Suppressor macrophage (primary cell): ENCODE data around the gene VPS45.
"Not testable (repeated sequence)": the region's sequence is repeated elsewhere in the genome, so short reads cannot be mapped to it uniquely, and the experiment has no call there.

Source experiments
- DNase-seq, 4 experiments: peaks; one replicate each; pipeline ENCODE4 v3.0.0-alpha.2; 2020 to 2022
- total RNA-seq, 17 experiments: gene quantifications; one replicate each; lab custom pipeline; 2026; ENCODE audit warnings: mixed read lengths in 6 of 17, inconsistent platforms in 3 of 17; lab: John Stamatoyannopoulos, UW

VPS45 gene, protein sequence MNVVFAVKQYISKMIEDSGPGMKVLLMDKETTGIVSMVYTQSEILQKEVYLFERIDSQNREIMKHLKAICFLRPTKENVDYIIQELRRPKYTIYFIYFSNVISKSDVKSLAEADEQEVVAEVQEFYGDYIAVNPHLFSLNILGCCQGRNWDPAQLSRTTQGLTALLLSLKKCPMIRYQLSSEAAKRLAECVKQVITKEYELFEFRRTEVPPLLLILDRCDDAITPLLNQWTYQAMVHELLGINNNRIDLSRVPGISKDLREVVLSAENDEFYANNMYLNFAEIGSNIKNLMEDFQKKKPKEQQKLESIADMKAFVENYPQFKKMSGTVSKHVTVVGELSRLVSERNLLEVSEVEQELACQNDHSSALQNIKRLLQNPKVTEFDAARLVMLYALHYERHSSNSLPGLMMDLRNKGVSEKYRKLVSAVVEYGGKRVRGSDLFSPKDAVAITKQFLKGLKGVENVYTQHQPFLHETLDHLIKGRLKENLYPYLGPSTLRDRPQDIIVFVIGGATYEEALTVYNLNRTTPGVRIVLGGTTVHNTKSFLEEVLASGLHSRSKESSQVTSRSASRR
- total RNA-seq = 12.3 to 62.5 (median 38.8) reads per million in 17 experiments

DNA sequence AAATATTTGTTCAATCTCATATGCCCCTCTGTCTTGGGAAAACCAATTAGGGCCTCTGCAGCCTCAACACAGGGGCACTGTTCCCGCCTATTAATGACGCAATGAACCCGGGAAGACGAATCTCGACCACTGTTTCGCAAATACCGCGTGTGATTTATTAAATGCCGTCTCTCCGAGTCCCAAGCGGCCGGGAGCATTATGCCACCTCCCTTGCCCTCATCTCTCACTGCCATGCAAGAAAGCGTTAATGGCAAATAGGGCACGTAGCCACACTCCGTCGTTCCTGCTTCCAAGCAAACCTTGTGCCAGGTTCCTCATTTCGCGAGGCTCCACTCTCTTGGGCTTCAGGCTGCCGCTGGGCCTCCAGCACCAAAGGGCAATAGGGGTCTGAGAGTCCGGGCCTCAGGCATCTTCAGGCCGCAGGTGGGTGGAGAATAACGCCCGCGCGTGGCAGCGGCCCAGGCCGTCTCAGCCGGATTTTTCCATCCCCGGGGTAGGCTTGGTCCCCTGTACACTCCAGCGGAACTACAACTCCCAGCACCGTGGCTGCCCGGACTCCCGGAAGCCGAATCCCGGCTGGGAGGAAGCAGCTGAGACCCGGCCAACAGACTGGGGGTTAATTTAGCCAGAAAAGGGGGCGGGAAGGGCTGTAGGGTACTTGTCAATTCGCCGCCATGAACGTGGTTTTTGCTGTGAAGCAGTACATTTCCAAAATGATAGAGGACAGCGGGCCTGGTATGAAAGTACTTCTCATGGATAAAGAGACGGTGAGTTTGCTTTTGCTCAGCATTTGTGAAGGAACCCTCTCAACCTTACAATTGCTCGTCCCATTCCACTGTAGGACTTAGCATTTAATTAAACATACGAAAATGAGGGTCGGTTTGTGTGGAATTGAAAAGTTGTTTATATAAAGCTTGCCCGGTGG, at the start of gene VPS45:
VPS45 (plus strand) TSS at position 593 of the 925 bp plus-strand sequence; CDS start at position 675, 82 bp downstream.
- peak; percentile 89 to 94 (median 92) for DNase-seq

DNA sequence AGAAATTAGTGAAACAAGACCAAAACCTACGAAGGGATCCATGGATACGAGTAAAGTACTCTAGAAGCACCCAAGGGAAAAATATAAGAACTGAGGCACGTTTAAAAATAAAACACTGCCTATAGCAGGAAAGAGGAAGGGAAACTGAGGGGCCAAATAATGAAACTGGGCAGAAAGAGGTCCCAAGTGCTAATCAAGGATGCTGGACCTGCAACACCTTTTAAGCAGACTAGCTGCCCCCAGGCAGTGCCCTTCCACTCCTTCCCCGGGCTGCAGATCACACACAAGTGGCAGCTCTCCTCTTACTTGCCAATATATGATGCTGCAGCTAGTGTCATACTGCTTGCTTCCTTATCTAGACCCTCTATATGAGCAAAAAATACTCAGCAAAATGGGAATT, 49.4 kb upstream of the VPS45 start:
- no peak for DNase-seq

DNA sequence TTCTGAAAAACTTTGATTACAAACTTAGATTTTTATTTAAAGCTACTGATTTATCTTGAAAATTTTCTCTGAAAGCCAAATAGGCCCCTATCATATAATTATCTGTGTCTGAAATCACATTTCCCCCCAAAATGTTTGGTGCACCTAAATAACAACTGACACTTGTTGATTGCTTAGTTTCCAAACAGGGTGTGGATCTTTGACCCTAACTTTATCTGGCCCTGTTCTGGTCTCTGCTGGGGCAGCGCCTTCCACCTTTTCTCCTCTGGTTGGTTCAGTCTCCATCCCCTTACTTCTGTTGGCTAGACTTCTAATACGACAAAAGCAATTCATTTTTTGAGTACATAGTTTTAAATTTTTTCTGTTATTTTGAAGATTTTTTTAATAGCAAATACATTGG, 46.9 kb upstream of the VPS45 start:
- no peak for DNase-seq

DNA sequence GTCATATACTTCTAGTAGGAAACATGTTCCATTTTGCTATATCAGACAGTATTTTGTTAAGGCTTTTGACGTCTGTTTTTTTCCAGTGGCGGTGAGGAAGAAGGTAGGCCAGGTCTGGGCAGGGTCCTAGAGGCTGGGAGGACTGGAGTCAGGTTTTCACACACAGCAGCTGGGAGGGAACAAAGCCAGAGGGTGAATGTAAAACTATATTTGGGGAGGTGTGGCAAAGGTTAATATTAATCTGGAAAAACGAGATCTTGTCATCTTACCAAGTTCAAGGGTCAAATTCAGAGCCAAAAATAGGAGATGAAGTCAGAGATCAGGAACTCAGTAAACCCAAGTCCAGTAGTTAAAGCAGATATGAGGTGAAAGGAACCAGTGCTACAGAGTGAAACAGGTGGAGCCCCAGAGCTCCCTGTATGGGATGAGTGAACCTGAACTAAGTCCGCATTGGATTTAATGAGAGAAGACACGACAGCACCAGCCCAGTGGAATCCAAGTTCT, 46.3 kb upstream of the VPS45 start:
- DNase-seq = no peak

DNA sequence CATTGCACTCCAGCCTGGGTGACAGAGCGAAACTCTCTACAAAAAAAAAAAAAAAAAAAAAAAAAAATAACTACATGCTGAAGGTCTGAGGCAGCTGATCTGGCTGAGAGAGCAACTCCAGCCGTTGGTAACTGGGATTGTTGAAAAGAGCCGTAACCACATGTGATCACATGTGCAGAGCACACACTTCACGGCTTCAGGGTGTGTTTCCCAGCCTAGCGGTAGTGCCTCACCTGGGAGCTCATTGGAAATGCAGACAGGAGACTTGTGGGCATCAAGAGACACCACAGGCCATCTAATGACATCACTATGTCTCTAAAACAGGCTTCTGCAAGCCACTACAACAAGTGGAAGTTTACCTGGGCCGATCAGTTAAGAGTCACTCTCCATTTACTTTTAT, 45.2 kb upstream of the VPS45 start:
- no peak for DNase-seq

DNA sequence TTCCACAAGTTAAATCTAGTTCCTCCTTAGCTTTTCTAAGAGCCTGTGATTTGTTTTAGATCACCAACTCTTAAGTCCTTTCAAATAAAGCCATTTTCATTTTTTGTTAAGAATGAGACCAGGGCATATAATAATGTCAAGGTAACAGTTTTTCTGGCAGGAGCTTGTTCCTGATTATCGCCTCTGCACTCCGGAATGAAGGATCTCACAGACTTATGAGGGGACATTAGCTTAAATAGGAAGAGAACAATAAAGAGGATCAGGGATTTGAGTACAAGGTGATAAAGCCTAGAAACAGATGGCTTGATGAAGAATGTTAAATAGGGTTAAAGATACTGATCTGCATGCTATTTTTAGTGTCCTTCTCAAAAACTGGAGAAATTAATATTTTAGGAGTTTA, 43.4 kb upstream of the VPS45 start:
- no peak for DNase-seq

DNA sequence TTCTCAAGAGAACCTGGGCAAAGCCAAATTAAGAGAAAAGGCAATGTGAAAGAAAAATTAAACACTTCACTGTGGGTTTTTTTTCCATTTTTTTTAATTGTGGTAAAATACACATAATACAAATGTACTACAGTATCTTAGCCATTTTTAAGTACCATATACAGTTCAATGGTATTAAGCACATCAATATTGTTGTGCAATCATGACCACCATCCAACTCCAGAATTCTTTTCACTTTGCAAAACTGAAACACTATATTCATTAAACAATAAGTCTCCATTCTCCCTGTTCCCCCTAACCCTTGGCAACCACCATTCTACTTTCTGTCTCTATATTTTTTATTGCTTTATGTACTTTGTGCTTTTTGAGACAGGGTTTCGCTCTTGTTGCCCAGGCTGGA, 39.3 kb upstream of the VPS45 start:
- no peak for DNase-seq

DNA sequence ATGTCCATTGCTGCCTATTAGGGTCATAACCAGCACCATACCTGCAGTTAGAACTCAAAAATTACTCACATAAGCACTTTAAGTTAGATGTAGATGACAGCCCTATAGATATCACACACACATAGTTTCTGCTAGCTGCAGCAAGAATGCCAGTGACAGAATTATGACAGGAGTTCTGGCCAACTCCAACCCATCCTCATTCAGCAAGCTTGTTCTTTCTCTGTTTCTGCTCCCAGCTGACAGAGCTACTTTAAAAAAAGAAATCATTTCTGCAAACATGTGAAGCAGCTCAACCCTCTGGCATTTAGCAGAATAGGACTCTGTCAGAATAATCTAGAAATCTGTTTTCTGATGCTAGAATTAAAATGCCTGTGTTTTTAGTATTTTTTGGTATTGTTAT, 33.2 kb upstream of the VPS45 start:
- DNase-seq = no peak

DNA sequence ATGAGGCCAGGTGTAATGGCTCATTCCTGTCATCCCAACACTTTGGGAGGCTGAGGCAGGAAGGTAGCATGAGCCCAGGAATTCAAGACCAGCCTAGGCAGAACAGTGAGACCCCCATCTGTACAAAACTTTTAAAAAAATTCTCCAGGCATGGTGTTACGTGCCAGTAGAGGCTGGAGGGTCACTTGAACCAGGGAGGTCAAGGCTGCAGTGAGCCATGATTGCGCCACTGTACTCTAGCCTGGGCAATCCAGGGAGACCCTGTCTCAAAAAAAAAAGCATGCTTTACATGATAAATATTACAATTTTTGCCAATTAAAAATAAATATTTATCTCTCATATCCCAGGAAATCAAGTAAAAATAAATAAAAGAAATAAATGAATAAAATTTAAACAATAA, 17.6 kb upstream of the VPS45 start:
- no peak for DNase-seq

DNA sequence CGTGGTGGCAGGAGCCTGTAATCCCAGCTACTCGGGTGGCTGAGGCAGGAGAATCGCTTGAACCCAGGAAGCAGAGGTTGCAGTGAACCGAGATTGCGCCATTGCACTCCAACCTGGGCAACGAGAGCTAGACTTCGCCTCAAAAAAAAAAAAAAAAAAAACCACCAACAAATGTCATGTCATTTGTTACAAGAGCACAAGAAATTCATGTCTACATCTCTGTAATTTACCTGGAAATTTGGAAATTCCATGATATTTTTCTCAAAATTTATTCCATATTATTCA, 16.5 kb upstream of the VPS45 start:
- DNase-seq = no peak

DNA sequence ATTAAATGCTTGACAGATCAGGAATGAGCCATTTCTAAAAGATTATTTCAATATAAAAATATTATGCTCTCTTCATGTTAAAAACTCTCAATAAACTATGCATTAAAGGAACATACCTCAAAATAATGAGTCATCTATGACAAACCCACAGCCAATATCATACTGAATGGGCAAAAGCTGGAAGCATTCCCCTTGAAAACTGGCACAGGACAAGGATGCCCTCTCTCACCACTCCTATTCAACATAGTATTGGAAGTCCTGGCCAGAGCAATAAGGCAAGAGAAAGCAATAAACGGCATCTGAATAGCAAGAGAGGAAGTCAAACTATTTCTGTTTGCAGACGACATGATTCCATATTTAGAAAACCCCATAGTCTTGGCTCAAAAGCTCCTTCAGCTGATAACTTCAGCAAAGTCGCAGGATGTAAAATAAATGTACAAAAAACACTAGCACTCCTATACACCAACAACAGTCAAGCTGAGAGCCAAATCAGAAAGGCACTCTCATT, 15.6 kb upstream of the VPS45 start:
- peak in 3 of 4 experiments; percentile 3 to 25 (median 7) for DNase-seq

DNA sequence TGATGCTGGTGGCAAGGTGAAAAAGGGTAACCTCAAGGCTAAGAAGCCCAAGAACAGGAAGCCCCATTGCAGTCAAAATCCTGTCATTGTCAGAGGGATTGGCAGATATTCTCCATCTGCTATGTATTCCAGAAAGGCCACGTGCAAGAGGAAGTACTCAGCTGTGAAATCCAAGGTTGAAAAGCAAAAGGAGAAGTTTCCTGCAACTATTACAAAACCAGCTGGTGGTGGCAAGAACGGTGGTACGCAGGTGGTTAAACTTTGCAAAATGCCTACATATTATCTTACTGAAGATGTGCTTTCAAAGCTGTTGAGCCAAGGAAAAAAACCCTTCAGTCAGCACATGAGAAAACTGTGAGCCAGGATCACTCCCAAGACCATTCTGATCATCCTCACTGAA, 13.7 kb upstream of the VPS45 start:
- peak; percentile 43 to 73 (median 59) for DNase-seq

DNA sequence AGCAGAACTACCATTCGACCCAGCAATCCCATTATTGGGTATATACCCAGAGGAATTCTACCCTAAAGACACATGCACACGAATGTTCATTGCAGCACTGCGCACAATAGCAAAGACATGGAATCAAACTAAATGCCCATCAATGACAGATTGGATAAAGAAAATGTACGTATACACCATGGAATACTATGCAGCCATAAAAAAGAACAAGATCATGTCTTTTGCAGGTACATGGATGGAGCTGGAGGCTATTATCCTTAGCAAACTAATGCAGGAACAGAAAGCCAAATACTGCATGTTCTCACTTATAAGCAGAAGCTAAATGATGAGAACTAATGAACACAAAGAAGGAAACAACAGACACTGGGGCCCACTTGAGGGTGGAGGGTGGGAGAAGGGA, 12.1 kb upstream of the VPS45 start:
- not testable (repeated sequence) for DNase-seq

DNA sequence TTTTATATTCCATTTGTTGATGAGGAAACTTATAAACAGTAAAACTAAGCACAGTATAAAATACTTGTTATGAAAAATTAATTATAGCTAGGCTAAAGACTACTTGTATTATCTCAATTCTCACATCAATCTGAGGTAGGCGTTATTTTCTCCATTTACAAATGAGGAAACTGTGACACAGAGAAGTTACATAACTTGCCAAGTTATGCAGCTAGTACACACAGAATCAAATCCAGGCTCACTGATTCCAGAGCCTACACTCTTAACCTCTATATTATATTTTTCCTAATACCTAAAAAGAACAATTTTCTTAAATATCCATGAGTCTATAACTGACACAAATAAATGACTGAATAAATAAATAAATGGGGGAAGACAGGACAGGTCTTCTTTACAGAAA, 11.2 kb upstream of the VPS45 start:
- DNase-seq = peak; percentile 20 to 76 (median 52)

DNA sequence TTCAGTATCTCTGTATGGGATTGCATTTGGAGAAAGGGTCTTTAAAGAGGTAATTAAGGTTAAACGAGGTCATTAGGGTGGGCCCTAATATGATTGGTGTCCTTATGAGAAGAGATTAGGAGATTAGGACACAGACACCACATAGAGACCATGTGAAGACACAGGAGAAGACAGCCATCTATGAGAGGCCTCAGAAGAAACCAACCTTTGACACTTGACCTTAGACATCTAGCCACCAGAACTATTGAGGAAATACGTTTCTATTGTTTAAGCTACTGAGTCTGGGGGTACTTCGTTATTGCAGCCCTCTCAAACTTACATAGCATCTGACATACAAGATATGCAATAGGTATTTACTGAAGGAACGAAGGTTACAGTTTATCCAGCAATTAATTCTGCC, 7.3 kb upstream of the VPS45 start:
- no peak for DNase-seq

DNA sequence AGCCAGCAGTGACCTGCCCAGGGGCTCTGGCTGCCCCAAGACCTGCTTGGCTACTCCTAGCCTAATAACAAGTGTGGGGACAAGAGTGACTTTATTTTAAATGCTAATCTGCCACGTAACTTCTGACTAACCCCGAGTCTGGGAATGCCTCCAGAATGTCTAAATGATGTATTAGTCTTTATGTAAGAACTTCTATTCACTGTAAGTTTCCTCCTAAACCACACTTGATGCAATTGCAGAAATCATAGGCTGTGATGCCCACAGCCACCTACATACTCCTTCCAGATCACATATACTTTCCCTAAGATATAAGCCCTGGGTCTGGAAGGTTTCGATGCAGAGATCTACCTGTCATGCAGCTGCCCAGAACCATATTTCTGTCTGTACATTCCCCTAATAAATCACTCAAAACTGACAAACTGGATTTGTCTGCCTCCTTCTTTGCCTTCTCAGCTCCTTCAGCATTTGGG, 5.9 kb upstream of the VPS45 start:
- peak; percentile 12 to 56 (median 25) for DNase-seq

DNA sequence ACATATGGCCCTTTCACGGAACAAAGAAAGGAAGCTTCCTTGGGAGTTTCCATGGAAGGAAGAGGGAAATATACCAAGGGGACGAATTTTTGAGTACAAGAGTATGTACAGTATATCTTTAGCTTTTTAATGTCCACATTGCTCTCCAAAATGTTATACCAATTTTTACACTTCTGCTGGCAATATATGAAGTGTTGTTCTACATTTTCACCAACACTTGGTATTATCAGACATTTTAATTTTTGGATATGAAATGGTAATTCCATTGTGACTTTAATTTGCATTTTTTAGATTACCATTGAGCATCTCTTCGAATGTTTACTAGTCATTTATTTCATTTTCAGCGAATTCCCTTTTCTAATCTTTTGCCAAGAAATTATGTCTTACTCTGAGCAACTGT, 5.5 kb upstream of the VPS45 start:
- no peak for DNase-seq

DNA sequence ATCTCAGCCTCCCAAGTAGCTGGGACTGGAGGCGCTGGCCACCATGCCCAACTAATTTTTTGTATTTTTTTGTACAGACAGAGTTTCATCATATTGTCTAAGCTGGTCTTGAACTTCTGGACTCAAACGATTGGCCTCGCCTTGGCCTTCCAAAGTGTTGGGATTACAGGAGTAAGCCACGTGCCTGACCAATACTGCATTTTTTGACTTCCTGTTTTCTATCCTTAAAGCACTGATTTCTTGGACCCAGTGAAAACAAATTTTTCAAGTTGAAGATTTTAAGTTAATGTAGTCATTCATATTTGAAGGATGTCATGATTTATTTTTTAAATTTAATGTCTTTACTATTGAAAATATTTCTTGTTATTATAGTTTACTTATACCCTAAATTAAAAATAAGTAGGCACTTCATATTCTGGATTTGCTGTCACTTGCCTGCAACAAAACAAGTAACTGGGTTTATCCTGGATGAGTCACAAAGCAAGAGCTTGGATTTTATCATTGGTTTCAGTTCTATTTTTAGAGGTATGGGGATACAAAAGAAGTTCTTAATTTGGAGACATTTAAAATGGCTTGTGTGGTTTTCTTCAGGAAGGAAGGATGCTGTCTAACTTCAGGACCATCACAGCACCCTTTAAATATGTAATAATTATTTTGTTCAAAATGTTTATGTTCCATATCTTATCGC, 2.2 kb upstream of the VPS45 start:
- peak; percentile 7 to 70 (median 48) for DNase-seq

DNA sequence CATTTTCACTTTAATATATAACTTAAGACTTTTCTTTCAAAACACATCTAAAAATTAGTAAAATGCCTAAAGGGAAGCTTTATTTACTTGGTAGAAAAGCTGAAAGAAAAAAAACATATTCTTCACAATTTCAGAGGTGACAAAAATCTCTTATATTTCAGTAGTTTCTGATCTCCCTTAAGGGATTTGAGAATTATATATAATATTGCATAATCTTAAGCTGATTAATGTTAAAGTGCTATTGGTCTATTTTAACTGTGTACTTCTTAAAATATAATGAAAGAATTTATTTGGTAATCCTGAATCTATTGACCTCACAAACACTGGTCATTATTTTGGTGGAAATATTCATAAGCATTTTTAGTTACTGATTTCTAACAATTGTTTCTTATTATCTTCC, 1.2 kb upstream of the VPS45 start:
- DNase-seq = no peak

DNA sequence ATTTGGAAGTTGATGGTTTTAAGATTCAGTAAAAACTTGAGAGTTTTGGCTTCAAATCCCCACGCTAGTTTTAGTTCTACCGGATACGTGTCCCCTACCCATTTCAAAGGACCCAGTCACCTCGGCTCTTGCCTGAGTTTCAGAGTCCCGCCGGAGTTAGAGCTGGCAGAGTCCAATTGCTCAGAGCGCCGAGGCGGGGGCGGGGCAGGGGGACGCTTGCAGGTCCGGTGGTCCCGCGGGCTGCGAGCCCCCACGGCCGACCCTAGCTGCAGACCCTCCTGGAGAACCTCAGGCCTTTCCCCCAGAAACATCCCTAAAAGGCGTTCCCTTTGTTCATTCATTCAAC, 765 bp upstream of the VPS45 start:
- DNase-seq = peak in 2 of 4 experiments; percentile 4 to 6

DNA sequence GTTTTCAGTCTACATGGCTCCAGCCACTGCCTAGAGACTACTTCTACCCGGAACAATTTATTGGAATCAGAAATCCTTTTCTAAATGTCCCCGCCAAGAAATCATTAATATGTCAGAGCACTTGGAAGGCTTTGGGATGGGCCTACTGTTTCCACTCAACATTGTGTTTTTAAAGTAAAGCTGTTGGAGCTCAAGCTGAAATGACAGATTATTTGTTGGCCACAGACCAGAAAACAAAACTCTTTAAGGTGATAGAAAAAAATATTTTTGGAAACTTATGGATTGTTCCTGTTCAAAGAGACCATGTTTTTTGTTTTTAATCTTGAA, 496 bp downstream of the VPS45 start:
- no peak for DNase-seq

DNA sequence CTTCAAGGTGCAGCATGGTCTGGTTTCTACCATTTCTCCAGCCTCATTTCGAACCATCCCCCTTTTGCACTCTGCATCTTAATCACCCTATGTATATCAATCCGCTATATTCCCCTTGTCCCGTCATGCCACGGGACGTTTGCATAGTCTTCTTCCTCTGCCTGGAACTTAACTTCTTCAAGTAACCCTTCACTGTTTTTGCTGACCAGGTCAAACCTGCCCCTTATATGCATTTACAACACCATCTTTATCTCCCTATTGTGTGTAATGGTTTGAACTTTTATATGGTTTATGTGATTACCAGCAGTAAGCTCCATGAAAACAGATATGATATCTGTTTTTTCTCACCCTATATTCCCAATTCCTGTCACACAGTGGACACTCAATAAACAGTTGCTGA, 2.3 kb downstream of the VPS45 start:
- DNase-seq = no peak

DNA sequence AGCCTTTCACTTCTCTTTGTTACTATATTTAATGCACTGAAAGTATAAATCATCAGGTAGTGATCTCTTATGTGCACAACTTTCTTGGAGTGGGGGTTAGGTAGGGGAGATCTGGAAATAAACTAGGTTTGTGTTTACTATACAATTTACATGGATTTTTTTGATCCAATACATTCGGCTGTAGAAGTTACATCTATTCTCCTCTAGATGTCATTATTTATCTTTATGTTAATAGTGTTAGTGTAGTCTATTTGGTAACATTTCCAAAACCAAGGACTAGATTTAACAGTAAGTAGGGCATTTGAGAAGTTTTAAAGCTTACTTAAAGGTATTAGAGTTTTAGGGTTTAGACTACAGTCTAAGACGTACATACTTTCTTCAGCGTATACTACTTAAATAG, 5.4 kb downstream of the VPS45 start:
- peak in 2 of 4 experiments; percentile 58 to 75 for DNase-seq
